Calu3 (cell line): ENCODE results near the gene APOC4. TPM values are rescaled to one million over a fixed set of nuclear protein-coding genes. Genes with fewer than 3 reads are reported as not detected.
A peak's percentile ranks its signal among the peaks of the same experiment; 100 is the strongest.
"Not testable (repeated sequence)": the region's sequence is repeated elsewhere in the genome, so short reads cannot be mapped to it uniquely, and the experiment has no call there.

Source experiments
- BruUV-seq: library from RNA; stranded (reverse); fragments of 400-500 nt; replicated peaks from 2 replicates; lab custom pipeline; 2021; lab: Mats Ljungman, UMichigan
- CTCF ChIA-PET: fragments of 300-600 bp; sonication (Branson Sonifier 250); formaldehyde crosslinking; loops from one replicate; lab custom pipeline; 2022; ENCODE audit warnings: antibody characterized with exemption; lab: Charles Lee
- DNase-seq: peaks from one replicate; pipeline ENCODE4 v3.0.0; 2022
- H3K27ac Mint-ChIP-seq: one replicate; pipeline ENCODE4 v1.8.0; 2022; ENCODE audit warnings: mixed read lengths; ENCODE audit not compliant: unreplicated experiment
- H3K27me3 Mint-ChIP-seq: one replicate; pipeline ENCODE4 v1.8.0; 2022; ENCODE audit warnings: mixed read lengths; ENCODE audit not compliant: unreplicated experiment
- H3K36me3 Mint-ChIP-seq: one replicate; pipeline ENCODE4 v1.8.0; 2022; ENCODE audit warnings: mild to moderate bottlenecking, moderate library complexity, mixed read lengths; ENCODE audit not compliant: insufficient read depth, unreplicated experiment
- H3K4me1 Mint-ChIP-seq: one replicate; pipeline ENCODE4 v1.8.0; 2022; ENCODE audit warnings: mild to moderate bottlenecking, low read depth, mixed read lengths; ENCODE audit not compliant: unreplicated experiment
- H3K4me3 Mint-ChIP-seq: one replicate; pipeline ENCODE4 v1.8.0; 2022; ENCODE audit warnings: mild to moderate bottlenecking, low read depth, moderate library complexity, mixed read lengths; ENCODE audit not compliant: unreplicated experiment
- H3K9me3 Mint-ChIP-seq: one replicate; pipeline ENCODE4 v1.8.0; 2022; ENCODE audit warnings: low read depth, mixed read lengths; ENCODE audit not compliant: unreplicated experiment
- intact Hi-C: fragments of 100-400 bp; cut with micrococcal nuclease; formaldehyde crosslinking; loops from one replicate; pipeline ENCODE4 v1.10.0; 2022; ENCODE audit not compliant: unreplicated experiment
- total RNA-seq: library from RNA; stranded (reverse); gene quantifications from 2 replicates; pipeline ENCODE4 v1.2.3, GENCODE V29; 2022
- TF ChIP-seq, protein P1 (sequence below): fragments of 200-600 bp; IDR thresholded peaks from one replicate; pipeline ENCODE4 v1.8.0; 2022; ENCODE audit warnings: antibody characterized with exemption; ENCODE audit not compliant: unreplicated experiment

The APOC4 gene
- total RNA-seq, 1 experiment from 2014 or later, result not detected

DNA sequence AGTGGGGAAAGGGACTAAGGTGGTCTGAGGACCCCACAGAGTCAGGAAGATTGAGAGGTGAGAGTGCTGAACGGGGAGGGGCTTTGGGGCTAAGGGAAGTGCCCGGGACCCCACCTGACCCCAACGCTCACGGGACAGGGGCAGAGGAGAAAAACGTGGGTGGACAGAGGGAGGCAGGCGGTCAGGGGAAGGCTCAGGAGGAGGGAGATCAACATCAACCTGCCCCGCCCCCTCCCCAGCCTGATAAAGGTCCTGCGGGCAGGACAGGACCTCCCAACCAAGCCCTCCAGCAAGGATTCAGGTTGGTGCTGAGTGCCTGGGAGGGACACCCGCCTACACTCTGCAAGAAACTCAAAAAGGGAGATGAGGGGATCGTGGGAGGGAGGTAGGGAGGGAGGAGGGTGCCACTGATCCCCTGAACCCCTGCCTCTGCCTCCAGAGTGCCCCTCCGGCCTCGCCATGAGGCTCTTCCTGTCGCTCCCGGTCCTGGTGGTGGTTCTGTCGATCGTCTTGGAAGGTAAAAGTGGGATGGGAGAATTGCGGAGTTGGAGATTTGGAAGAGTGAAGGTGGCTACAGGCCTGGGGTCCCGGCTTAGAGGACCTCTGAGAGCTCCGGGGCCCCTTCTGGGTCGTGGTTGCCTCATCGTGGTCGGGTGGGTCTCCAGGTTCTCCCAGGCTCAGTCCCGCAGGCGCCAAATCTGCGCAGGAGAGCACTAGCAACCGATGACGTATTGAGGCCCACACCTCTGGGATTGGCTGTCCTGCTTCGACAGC, 27.4 kb upstream of the APOC4 start, which contains the start of gene APOC1:
APOC1 (plus strand) TSS at position 176 of the 774 bp plus-strand sequence; CDS start at position 460, 284 bp downstream.
- BruUV-seq, CTCF ChIA-PET, H3K27me3 Mint-ChIP-seq, intact Hi-C loops, H3K9me3 Mint-ChIP-seq: not testable (repeated sequence)
- Mint-ChIP-seq H3K36me3 (peaks cover 21% of the 10 kb centered on the region), H3K27ac (peak within 1 kb of the TSS; percentile 96), H3K4me3 (peak within 1 kb of the TSS; percentile 92), H3K4me1 (peaks cover 37% of the 10 kb centered on the region)
- peak; percentile 87 for DNase-seq

DNA sequence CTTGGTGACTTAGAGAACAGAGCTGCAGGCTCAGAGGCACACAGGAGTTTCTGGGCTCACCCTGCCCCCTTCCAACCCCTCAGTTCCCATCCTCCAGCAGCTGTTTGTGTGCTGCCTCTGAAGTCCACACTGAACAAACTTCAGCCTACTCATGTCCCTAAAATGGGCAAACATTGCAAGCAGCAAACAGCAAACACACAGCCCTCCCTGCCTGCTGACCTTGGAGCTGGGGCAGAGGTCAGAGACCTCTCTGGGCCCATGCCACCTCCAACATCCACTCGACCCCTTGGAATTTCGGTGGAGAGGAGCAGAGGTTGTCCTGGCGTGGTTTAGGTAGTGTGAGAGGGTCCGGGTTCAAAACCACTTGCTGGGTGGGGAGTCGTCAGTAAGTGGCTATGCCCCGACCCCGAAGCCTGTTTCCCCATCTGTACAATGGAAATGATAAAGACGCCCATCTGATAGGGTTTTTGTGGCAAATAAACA, 17.8 kb upstream of the APOC4 start:
- Mint-ChIP-seq H3K36me3 (peaks cover 8% of the 10 kb centered on the region), H3K9me3 (no peaks in the 10 kb centered on the region), H3K4me3 (no peak overlapping the region), H3K4me1 (no peaks in the 10 kb centered on the region), H3K27ac (no peak overlapping the region), H3K27me3 (peaks cover 54% of the 10 kb centered on the region)
- CTCF ChIA-PET, result no interaction called here
- no TSS peak for BruUV-seq
- no peak for DNase-seq
- intact Hi-C loops, result no loop called here
- TF ChIP-seq, protein P1, sequence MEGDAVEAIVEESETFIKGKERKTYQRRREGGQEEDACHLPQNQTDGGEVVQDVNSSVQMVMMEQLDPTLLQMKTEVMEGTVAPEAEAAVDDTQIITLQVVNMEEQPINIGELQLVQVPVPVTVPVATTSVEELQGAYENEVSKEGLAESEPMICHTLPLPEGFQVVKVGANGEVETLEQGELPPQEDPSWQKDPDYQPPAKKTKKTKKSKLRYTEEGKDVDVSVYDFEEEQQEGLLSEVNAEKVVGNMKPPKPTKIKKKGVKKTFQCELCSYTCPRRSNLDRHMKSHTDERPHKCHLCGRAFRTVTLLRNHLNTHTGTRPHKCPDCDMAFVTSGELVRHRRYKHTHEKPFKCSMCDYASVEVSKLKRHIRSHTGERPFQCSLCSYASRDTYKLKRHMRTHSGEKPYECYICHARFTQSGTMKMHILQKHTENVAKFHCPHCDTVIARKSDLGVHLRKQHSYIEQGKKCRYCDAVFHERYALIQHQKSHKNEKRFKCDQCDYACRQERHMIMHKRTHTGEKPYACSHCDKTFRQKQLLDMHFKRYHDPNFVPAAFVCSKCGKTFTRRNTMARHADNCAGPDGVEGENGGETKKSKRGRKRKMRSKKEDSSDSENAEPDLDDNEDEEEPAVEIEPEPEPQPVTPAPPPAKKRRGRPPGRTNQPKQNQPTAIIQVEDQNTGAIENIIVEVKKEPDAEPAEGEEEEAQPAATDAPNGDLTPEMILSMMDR, result no peak

DNA sequence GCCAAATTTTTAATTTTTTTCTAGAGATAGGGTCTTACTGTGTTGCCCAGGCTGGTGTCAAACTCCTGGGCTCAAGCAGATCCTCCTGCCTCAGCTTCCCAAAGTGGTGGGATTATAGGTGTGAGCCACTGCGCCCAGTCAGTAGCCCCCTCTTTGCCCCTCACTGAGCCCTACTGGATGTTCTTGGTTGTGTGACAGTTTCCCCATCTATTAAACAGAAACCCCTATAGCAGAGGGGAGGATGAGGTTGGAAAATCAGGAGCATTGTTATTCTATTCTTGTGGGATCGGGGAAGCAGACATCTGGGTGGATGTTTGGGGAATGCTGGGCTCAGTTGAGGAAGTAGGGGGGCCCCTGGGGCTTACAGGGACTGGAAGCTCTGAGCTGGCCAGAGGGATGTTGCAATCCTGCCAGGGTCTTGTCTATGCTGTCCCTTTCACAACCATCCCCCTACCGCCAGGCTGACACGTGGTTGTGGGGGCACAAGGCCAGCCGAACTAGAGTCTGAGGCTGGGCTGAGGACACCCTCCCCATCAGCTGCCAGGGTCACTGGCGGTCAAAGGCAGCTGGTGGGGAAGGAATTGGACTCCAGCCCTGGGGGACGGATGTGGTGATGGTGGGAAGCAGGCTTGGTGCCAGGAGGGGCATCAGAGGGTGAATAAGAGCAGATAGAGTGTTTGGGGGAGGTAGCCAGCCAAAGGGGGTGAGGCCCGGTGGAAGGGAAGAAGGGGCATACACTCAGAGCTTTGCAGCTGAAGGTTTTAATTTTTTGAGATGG, 16.7 kb upstream of the APOC4 start:
- TF ChIP-seq, protein P1, result no peak
- CTCF ChIA-PET, result no interaction called here
- Mint-ChIP-seq H3K27me3 (peaks cover 62% of the 10 kb centered on the region), H3K9me3 (no peaks in the 10 kb centered on the region), H3K27ac (no peak overlapping the region), H3K4me3 (no peak overlapping the region), H3K4me1 (peaks cover 6% of the 10 kb centered on the region), H3K36me3 (peaks cover 8% of the 10 kb centered on the region)
- intact Hi-C loops, result no loop called here
- no TSS peak for BruUV-seq
- no peak for DNase-seq

DNA sequence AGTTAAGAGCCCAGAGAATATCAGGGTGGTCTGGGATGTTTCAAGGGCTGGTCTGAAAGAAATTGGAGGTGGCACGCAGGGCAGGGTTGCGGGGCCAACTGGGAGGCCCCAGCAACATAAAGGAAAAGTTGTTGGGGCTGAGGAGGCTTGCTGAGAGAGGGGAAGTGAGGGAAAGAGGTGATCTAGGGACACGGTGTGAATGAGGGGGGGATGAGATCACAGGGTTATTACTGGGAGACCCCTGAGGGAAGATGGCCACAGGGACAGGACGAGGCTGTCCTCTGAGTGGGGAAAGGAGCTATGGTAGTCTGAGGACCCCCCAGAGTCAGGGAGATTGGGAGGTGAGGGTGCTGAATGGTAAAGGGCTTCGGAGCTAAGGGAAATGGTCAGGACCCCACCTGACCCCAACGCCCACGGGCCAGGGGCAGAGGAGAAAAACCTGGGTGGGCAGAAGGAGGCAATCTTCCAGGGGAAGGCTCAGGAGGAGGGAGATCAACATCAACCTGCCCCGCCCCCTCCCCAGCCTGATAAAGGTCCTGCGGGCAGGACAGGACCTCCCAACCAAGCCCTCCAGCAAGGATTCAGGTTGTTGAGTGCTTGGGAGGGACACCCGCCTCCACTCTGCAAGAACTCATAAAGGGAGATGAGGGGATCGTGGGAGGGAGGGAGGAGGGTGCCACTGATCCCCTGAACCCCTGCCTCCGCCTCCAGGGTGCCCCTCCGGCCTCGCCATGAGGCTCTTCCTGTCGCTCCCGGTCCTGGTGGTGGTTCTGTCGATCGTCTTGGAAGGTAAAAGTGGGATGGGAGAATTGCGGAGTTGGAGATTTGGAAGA, 15.6 kb upstream of the APOC4 start:
- H3K4me1 Mint-ChIP-seq, H3K36me3 Mint-ChIP-seq, intact Hi-C loops, CTCF ChIA-PET, BruUV-seq, H3K9me3 Mint-ChIP-seq, DNase-seq: not testable (repeated sequence)
- Mint-ChIP-seq H3K27me3 (peaks cover 66% of the 10 kb centered on the region), H3K4me3 (peak overlapping the region; percentile 73), H3K27ac (peak overlapping the region; percentile 67)

DNA sequence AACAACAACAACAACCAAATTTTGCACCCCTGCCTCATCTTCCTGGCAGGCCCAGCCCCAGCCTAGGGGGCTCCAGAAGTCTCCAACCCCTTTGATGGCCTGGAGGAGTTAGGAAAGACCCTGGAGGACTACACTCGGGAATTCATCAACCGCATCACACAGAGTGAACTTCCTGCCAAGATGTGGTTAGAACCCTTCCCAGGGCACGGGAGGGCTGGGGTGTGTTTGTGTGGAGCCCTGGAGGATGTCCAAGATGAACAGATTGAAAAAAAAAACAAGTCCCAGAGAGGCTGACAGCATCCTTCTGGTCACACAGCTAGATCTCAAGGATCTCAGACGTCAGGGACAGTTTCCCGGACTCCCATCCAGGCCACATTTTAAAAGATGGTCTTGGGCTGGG, 14.3 kb upstream of the APOC4 start:
- Mint-ChIP-seq H3K4me1 (peaks cover 8% of the 10 kb centered on the region), H3K4me3 (no peak overlapping the region), H3K27me3 (peaks cover 56% of the 10 kb centered on the region), H3K36me3 (peaks cover 8% of the 10 kb centered on the region), H3K27ac (no peak overlapping the region), H3K9me3 (no peaks in the 10 kb centered on the region)
- CTCF ChIA-PET, result no interaction called here
- TF ChIP-seq, protein P1, result no peak
- DNase-seq, result no peak
- intact Hi-C loops, result no loop called here
- BruUV-seq, result no TSS peak
